Activated CD8-positive, alpha-beta T cell treated with anti-CD3 and anti-CD28 coated beads, Interleukin-2, amount 10 ng/mL, durations not matched to agents 7 days and 5 days (primary cell): Measurements from ENCODE around the gene COL6A2. TPM values are rescaled to one million over a fixed set of nuclear protein-coding genes. Genes with fewer than 3 reads are reported as not detected.
A peak's percentile ranks its signal among the peaks of the same experiment; 100 is the strongest.

Experiments
- ATAC-seq: fragments of 150-1000 bp; cut with Tn5 transposase; one replicate; pipeline ENCODE4 v1.10.0; 2021; ENCODE audit warnings: moderate library complexity
- CTCF ChIA-PET: fragments of 350-600 bp; sonication (Branson Sonifier 250); formaldehyde crosslinking; loops from one replicate; lab custom pipeline; 2021; ENCODE audit warnings: antibody characterized with exemption; lab: Charles Lee
- POLR2A ChIA-PET: fragments of 350-600 bp; sonication (Branson Sonifier 250); formaldehyde crosslinking; loops from one replicate; lab custom pipeline; 2021; ENCODE audit warnings: antibody characterized with exemption; lab: Charles Lee
- DNase-seq: peaks from one replicate; pipeline ENCODE4 v3.0.0-alpha.2; 2020
- H3K27ac Mint-ChIP-seq: one replicate; pipeline ENCODE4 v1.8.0; 2021; ENCODE audit warnings: mild to moderate bottlenecking, mixed read lengths
- H3K27me3 Mint-ChIP-seq: one replicate; pipeline ENCODE4 v1.8.0; 2021; ENCODE audit warnings: low read depth, mixed read lengths
- H3K36me3 Mint-ChIP-seq: one replicate; pipeline ENCODE4 v1.8.0; 2021; ENCODE audit warnings: low read depth, mixed read lengths
- H3K4me1 Mint-ChIP-seq: one replicate; pipeline ENCODE4 v1.8.0; 2021; ENCODE audit warnings: low read depth, mixed read lengths
- H3K4me3 Mint-ChIP-seq: one replicate; pipeline ENCODE4 v1.8.0; 2021; ENCODE audit warnings: mild to moderate bottlenecking, mixed read lengths
- H3K9me3 Mint-ChIP-seq: one replicate; pipeline ENCODE4 v1.8.0; 2022; ENCODE audit warnings: mixed read lengths; ENCODE audit not compliant: insufficient read depth
- total RNA-seq, 2 experiments: library from RNA; stranded (reverse); gene quantifications; one replicate each; pipeline ENCODE4 v1.2.3, GENCODE V29; 2021

Gene COL6A2
- total RNA-seq, 2 experiments from 2014 or later = 6.0 to 7.2 TPM

GRCh38 chr21:46150491-46151121 lies 52.7 kb downstream of the COL6A2 start:
- Mint-ChIP-seq H3K36me3 (no peaks in the 10 kb centered on the region), H3K9me3 (no peaks in the 10 kb centered on the region), H3K4me3 (no peak overlapping the region), H3K27me3 (no peaks in the 10 kb centered on the region), H3K4me1 (peaks cover 2% of the 10 kb centered on the region), H3K27ac (no peak overlapping the region)
- ChIA-PET POLR2A (no interaction called here), CTCF (no interaction called here)
- no peak for ATAC-seq
- no peak for DNase-seq

GRCh38 chr21:46151261-46151988 lies 53.5 kb downstream of the COL6A2 start:
- no peak overlapping the region for H3K4me3 Mint-ChIP-seq
- ChIA-PET CTCF (no interaction called here), POLR2A (no interaction called here)
- H3K9me3 Mint-ChIP-seq = no peaks in the 10 kb centered on the region
- no peaks in the 10 kb centered on the region for H3K36me3 Mint-ChIP-seq
- peaks cover 2% of the 10 kb centered on the region for H3K4me1 Mint-ChIP-seq
- DNase-seq = no peak
- H3K27ac Mint-ChIP-seq = no peak overlapping the region
- no peak for ATAC-seq
- no peaks in the 10 kb centered on the region for H3K27me3 Mint-ChIP-seq

- H3K27ac Mint-ChIP-seq = no peak overlapping the region
- no peaks in the 10 kb centered on the region for H3K27me3 Mint-ChIP-seq
- no peaks in the 10 kb centered on the region for H3K36me3 Mint-ChIP-seq
- H3K4me3 Mint-ChIP-seq = no peak overlapping the region
- H3K4me1 Mint-ChIP-seq = no peaks in the 10 kb centered on the region
- no peak for ATAC-seq
- ChIA-PET CTCF (interaction anchor here (0.7 to 2.1 kb wide), 7 partner anchors 7 to 349 kb away, joined by 3 to 13 read pairs (median 4); partner anchors contain the start of gene MCM3AP), POLR2A (interaction anchor here (0.8 kb wide), 1 partner anchor 9 kb away, joined by 3 read pairs; no protein-coding TSS in a partner anchor)
- no peaks in the 10 kb centered on the region for H3K9me3 Mint-ChIP-seq
- DNase-seq = no peak
These were observed 54.3 kb downstream of the COL6A2 start for GRCh38 chr21:46151989-46152926.

- Mint-ChIP-seq H3K36me3 (no peaks in the 10 kb centered on the region), H3K27ac (no peak overlapping the region), H3K9me3 (no peaks in the 10 kb centered on the region), H3K4me3 (no peak overlapping the region), H3K27me3 (no peaks in the 10 kb centered on the region), H3K4me1 (no peaks in the 10 kb centered on the region)
- ATAC-seq (no peak), DNase-seq (no peak)
- CTCF ChIA-PET = interaction anchor here (0.7 to 2.1 kb wide), 8 partner anchors 8 to 348 kb away, joined by 3 to 13 read pairs (median 4); partner anchors contain the start of gene MCM3AP
- POLR2A ChIA-PET = interaction anchor here (0.8 kb wide), 1 partner anchor 9 kb away, joined by 3 read pairs; no protein-coding TSS in a partner anchor
These were observed 55.0 kb downstream of the COL6A2 start for GRCh38 chr21:46152927-46153246.

- H3K4me1 Mint-ChIP-seq = no peaks in the 10 kb centered on the region
- H3K9me3 Mint-ChIP-seq = no peaks in the 10 kb centered on the region
- H3K4me3 Mint-ChIP-seq = no peak overlapping the region
- ATAC-seq = peak; percentile 56
- DNase-seq = peak; percentile 59
- no peak overlapping the region for H3K27ac Mint-ChIP-seq
- H3K36me3 Mint-ChIP-seq = no peaks in the 10 kb centered on the region
- POLR2A ChIA-PET = interaction anchor here (0.8 kb wide), 1 partner anchor 10 kb away, joined by 3 read pairs; no protein-coding TSS in a partner anchor
- H3K27me3 Mint-ChIP-seq = no peaks in the 10 kb centered on the region
- CTCF ChIA-PET = interaction anchor here (0.7 to 2.1 kb wide), 8 partner anchors 8 to 347 kb away, joined by 3 to 13 read pairs (median 4); partner anchors contain the start of gene MCM3AP
These were observed 55.6 kb downstream of the COL6A2 start for GRCh38 chr21:46153247-46154154.

- Mint-ChIP-seq H3K36me3 (no peaks in the 10 kb centered on the region), H3K4me1 (no peaks in the 10 kb centered on the region), H3K27ac (no peak overlapping the region), H3K4me3 (no peak overlapping the region), H3K27me3 (no peaks in the 10 kb centered on the region), H3K9me3 (no peaks in the 10 kb centered on the region)
- DNase-seq (no peak), ATAC-seq (no peak)
- CTCF ChIA-PET = interaction anchor here (2.1 kb wide), 1 partner anchor 11 kb away, joined by 13 read pairs; no protein-coding TSS in a partner anchor
- POLR2A ChIA-PET = no interaction called here
These were observed 56.4 kb downstream of the COL6A2 start for GRCh38 chr21:46154155-46154954.

- no peaks in the 10 kb centered on the region for H3K9me3 Mint-ChIP-seq
- CTCF ChIA-PET = no interaction called here
- no peak overlapping the region for H3K4me3 Mint-ChIP-seq
- ATAC-seq (no peak), DNase-seq (no peak)
- H3K36me3 Mint-ChIP-seq = no peaks in the 10 kb centered on the region
- POLR2A ChIA-PET = no interaction called here
- no peak overlapping the region for H3K27ac Mint-ChIP-seq
- no peaks in the 10 kb centered on the region for H3K27me3 Mint-ChIP-seq
- no peaks in the 10 kb centered on the region for H3K4me1 Mint-ChIP-seq
These were observed 57.1 kb downstream of the COL6A2 start for GRCh38 chr21:46154955-46155513.

GRCh38 chr21:46155514-46156377 lies 57.8 kb downstream of the COL6A2 start, which contains the start of gene FTCD:
FTCD (minus strand) TSS chr21:46155579; CDS start chr21:46155523, 56 bp downstream.
- Mint-ChIP-seq H3K9me3 (no peaks in the 10 kb centered on the region), H3K36me3 (no peaks in the 10 kb centered on the region), H3K27me3 (no peaks in the 10 kb centered on the region), H3K4me3 (no peak within 1 kb of the TSS), H3K27ac (no peak within 1 kb of the TSS), H3K4me1 (no peaks in the 10 kb centered on the region)
- ChIA-PET CTCF (no interaction called here), POLR2A (no interaction called here)
- DNase-seq = no peak
- no peak for ATAC-seq

- ATAC-seq (no peak), DNase-seq (no peak)
- no peaks in the 10 kb centered on the region for H3K9me3 Mint-ChIP-seq
- H3K36me3 Mint-ChIP-seq = no peaks in the 10 kb centered on the region
- POLR2A ChIA-PET = no interaction called here
- H3K4me1 Mint-ChIP-seq = no peaks in the 10 kb centered on the region
- H3K27me3 Mint-ChIP-seq = no peaks in the 10 kb centered on the region
- H3K4me3 Mint-ChIP-seq = no peak overlapping the region
- CTCF ChIA-PET = no interaction called here
- no peak overlapping the region for H3K27ac Mint-ChIP-seq
These were observed 58.4 kb downstream of the COL6A2 start for GRCh38 chr21:46156378-46156645.

- DNase-seq (no peak), ATAC-seq (no peak)
- H3K4me1 Mint-ChIP-seq = no peaks in the 10 kb centered on the region
- H3K9me3 Mint-ChIP-seq = no peaks in the 10 kb centered on the region
- H3K36me3 Mint-ChIP-seq = no peaks in the 10 kb centered on the region
- CTCF ChIA-PET = no interaction called here
- H3K27ac Mint-ChIP-seq = no peak overlapping the region
- POLR2A ChIA-PET = no interaction called here
- no peak overlapping the region for H3K4me3 Mint-ChIP-seq
- no peaks in the 10 kb centered on the region for H3K27me3 Mint-ChIP-seq
These were observed 58.8 kb downstream of the COL6A2 start for GRCh38 chr21:46156678-46157077.
